CD4-positive, alpha-beta T cell treated with Interferon alpha-2 for 1 hour (primary cell): Measurements from ENCODE around the gene CAMK2D.

Experiments used
- DNase-seq, 2 donors: peaks; one replicate each; pipeline ENCODE4 v3.0.0-alpha.2; 2020 to 2022

CAMK2D gene

GRCh38 chr4:113560579-113560978 lies 201.0 kb downstream of the CAMK2D start:
- DNase-seq = no peak

DNA sequence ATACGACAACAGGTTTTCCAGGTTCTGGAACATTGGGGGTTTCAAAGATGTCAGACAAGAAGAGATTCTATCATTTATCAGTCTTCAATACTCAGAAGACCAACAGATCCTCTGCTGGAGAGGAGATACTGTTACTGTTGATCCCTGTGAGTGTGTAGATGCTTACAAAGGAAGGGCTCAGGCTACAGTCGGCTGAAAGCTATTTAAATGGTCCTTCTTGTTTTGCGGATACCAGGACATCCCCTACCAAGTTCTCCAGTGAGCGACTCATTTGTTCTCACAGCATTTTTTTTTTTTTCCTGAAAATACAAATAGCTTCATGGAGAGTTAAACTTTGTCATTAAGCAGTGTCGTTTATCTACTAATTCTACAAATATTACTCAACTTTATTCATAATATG lies 201.6 kb downstream of the CAMK2D start:
- DNase-seq = no peak

GRCh38 chr4:113556382-113557134 lies 205.0 kb downstream of the CAMK2D start:
- DNase-seq = no peak

DNA sequence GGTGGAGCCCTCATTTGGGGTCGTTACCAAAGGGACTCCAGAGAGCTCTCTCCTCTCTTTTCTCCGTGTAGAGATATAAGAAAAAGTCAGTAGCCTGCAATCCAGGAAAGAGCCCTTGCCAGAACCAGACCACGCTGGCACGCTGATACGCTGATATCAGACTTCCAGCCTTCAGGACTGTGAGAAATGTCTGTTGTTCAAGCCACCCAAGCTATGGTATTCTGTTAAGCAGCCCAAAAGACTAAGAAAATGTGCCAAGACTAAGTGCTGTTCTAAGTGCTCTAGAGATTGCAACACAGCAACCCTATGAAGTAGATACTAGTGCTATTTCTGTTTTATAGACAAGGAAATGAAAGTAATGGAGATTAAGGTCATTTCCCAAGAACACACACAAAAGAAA lies 205.7 kb downstream of the CAMK2D start:
- DNase-seq = no peak

- no peak for DNase-seq
These were observed 208.5 kb downstream of the CAMK2D start for GRCh38 chr4:113553082-113553481.

GRCh38 chr4:113550510-113550909 lies 211.0 kb downstream of the CAMK2D start:
- no peak for DNase-seq

DNA sequence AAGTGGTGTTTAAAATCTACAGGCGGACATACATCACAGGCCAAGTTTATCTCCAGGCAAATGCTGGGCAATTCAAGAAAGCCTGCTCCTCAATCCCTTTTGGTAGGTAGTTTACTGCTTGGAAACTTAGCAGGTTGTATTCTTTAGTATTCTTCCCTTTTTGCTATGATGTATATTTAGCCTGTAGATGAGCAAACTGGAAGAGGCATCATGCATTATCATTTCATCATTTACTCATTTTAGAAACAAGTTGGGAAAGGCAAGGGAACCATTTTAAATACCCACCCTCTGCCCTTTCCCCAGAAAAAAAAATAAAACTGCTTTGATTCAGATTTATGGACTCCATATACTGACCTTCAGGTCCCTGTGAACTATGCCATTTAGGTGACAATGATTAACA lies 213.2 kb downstream of the CAMK2D start:
- no peak for DNase-seq

DNA sequence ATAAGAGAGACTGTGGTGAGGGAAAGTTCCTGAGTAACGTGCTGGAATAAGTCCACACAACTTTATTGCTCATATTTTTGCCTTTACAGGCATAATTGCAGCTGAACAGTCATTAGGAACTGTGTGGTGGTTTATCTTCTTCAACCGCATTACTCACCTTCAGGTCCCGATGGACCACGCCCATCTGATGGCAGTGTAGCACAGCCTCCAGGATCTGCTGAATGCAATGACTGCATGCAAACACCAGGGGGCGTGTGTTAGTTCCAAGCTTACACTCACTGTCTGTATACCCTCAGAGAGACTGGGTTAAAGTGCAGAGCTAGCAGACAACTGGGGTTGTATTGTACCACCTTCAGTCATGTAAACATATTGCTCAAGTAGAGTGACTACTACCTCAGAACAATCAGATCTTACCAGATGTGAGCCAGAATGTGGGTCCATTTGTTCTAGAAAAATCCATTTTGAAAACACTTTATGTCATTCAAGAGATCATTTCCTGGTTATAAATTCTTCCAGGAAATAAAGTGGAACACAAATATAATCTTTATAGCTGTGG lies 214.0 kb downstream of the CAMK2D start:
- DNase-seq = peak; percentile 91 to 93

DNA sequence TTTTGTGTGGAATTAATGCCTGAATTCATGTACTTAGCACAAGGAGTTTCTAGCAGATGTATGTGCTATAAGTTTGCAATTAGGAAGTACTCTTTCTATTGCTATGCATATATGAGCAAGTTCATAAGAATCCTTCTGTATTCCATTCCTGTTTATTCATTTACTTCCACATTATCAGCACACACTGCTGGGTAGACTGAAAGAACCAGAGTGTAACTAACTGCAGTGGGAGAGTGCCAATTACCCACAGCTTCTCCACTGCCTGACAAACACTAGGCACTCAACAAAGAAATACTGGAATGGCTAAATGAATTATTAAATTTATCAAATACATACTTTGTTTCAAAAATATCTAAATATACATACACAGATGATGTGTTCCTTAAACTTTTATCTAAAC lies 219.6 kb downstream of the CAMK2D start:
- no peak for DNase-seq

DNA sequence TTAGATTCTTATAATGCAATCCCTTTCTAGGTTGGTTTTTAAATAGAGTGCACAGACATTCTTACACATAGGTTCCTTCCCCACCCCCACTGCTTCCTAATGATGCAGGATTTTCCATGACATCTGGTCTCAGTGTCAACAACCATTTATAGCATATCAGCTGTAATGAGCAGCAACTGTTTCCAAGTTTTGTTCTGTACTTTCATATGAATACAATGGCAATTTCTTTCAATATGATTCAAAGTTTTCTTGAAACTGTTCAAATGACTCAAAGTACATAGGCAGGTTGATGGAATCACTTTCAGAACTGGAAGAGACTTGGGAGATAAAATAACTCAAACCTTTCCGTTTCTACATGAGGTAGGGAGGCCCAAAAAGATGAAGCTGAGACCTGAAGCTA lies 220.7 kb downstream of the CAMK2D start:
- DNase-seq = no peak

DNA sequence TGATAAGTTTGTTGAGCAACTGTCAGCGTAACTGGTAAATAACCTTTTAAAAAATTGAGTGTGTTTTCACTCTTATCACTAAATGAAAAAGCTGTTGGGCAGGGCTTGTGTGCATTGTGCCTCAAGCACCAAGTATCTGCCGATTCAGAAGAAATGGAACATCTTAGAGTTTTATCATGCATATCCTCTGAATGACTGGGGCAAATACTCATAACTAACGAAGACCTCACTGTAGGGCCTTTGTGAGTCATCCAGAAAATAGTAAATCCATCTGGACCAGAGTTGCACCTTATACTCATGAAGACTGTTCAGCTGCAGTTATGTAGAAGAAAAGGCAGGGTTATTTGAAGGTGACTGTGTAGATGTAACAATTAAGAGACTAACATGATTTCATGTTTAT lies 222.1 kb downstream of the CAMK2D start:
- DNase-seq = no peak

GRCh38 chr4:113537628-113538027 lies 223.9 kb downstream of the CAMK2D start:
- DNase-seq = no peak

DNA sequence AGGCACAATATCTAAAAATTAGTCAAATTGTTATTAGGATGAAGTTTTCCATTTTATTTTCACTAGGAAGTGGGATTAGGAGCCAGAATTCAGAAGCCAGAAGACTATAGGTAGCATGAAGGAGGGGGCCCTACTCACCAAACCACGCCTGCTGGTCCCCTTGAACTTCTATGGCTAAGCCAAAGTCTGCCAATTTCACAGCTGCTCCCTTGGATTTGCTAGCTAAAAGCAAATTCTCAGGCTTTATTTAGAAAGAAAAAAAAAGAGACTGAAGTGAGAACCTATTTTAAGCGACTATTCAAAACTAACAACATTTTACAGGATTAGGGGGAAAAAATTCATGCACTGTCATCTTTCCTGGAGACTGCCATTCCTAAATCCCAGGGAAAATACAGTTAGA lies 224.3 kb downstream of the CAMK2D start:
- no peak for DNase-seq

- no peak for DNase-seq
These were observed 226.8 kb downstream of the CAMK2D start for GRCh38 chr4:113534711-113535110.

DNA sequence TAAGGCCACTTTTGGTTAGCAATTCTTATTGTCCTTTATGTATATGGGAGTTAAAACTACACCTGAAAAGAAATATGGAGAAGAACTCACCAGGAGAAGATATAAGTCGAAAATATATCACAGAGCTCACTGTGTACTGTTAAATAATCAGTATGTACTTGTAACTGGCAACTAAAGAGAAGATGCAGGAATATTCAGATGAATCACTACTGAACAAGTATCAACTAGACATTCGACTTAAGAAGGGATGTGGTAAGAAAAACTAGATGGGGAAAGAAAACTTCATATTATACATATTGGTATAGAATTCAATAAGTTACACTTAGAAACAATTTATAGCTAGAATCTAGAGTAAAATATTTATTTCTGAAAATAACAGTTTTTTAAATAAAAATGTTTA lies 230.0 kb downstream of the CAMK2D start:
- DNase-seq = no peak

DNA sequence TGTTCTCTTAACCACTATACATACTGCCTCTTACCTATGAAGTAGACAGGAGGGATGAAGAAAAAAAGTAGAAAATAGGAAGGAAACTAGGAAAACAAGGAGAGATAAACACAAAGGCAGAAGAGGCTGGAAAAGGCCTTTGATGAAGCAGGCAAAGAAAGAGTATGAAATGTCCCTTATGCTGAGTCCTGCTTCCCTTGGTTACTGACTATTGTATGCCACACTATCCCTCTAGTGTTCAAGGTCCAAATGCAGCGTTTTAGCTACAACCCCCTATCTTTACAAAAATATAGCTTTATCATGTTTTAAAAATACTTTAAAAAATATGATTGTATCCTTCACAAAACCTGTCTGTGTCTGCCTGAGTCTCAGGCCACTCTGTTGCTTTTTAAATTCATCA lies 233.1 kb downstream of the CAMK2D start:
- DNase-seq = no peak

DNA sequence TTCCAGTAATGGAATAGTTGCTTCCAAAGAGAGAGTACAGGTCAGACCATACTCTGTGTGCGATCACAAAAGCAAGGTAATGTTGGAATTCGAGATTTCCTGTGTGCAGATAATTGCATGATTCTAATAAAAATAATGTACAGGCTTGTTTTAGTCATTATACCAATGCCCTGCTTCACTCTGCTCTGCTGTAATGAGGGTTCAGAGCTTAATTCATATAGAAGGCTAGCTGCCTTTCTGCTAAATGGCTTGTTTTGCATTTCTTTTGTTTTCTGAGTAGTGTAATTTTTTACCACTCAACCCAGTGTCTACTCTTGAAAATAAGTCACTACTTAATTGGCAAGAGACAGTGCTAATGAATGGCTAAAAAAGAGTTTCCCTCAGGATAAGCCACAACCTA lies 236.0 kb downstream of the CAMK2D start:
- no peak for DNase-seq

- no peak for DNase-seq
These were observed 236.9 kb downstream of the CAMK2D start for GRCh38 chr4:113524505-113525186.

GRCh38 chr4:113524096-113524495 lies 237.4 kb downstream of the CAMK2D start:
- DNase-seq = no peak

DNA sequence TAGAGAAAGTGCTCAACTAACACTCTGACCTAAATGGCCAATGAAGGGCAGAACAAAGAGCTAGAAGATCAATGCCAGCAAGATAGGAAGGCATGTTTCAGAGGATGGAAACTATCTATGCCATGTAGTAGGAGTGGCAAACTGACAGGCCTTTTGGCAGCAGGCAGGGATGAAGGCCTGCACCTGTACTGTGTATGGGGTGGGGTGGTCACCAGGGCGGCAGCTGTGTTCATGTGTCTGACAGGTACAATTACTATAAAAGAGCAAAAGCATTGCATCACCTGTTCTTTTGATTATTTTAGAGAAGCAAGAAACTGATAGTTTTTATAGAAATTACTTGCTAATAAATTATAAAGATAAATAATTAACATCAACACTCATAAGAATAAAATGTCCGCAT lies 239.1 kb downstream of the CAMK2D start:
- DNase-seq = no peak

- no peak for DNase-seq
These were observed 248.2 kb downstream of the CAMK2D start for GRCh38 chr4:113513382-113513781.

DNA sequence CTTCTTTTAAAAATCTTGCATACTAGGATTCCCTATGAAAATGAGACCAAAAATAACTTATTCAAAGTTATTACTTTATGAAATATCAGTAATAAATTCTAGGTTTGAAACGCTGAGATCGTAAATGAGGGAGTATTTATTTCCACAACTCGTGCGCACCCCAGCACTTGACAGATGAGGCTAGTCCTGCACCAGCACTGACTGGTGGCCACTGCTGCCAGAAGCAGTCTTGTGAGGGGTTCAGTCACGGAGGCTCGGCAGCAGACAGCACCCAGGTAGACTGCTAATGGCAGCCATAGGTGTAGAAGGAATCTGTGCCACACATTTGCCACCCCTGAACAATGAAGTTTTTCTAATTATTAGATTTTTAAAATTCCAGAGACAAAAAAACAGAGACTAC lies 248.7 kb downstream of the CAMK2D start:
- no peak for DNase-seq

DNA sequence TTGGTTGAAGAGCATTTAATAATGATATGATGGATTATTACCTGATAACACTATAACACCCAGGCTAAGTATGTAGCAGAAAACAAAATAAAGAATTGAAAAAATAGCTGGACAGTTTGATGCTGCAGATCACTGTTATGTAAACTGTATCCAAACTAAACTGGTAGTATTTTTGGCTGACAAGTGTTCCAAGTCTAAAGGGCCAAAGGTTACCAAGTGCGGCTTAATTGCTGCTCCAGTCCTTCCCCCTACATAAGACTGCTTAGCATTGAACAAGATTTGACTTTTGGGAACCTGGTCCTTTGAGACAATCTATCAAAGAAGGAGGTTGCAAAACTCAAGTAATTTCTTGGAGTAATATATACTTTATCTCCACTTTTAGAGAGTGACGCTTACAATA lies 249.6 kb downstream of the CAMK2D start:
- no peak for DNase-seq

DNA sequence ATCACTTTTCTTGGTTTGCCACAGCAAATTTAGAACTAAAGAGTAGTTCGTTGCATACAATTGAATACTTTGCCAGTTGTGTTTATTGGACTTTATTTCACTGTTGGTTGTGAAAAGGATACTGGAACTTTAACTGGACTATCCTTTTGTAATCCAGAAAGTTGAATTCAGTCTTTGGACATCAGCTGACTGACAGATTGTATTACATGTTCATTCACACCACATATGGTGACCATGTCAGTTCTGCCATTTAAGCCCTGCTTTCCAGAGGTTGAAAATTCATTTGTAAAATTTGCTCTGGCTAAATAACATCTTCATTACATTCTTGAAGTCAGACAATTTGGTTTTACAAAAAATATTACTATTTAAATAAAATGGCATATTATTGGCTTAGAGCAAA lies 251.7 kb downstream of the CAMK2D start:
- DNase-seq = no peak

DNA sequence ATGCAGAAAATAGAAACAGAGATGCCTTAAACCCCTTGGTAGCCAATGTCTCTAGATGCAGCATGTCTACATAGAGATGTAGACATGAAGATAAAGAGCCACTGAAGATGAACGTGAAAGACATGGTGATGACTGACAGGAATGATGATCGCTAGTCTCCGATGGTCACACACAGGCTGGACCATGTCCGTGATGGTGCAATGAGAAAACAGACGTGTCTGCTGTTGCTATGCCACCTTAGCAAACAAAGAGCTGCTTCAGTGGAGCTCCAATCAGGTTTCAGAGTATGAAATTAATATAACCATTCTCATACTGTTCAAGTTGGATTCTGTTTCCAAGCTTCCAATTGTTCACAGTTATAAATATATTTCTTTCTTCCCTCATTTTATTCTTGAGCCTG lies 256.5 kb downstream of the CAMK2D start:
- no peak for DNase-seq
